Measurements from ENCODE around the gene MED16. TPM values are rescaled to one million over a fixed set of nuclear protein-coding genes. Genes with fewer than 3 reads are reported as not detected.

The MED16 gene
- total and polyA plus RNA-seq, 8 donors: 23.0 to 147 (median 35.5) TPM

- H3K9me3 ChIP-seq: no peaks in the 10 kb centered on the region
- no peak for TF ChIP-seq CTCF (IDR thresholded peaks at IDR 0.05)
- H3K36me3 ChIP-seq: peaks cover 0 to 14% (median 4%) of the 10 kb centered on the region in 3 donors
- DNase-seq (no peak), ATAC-seq (no peak), FAIRE-seq (no peak)
- peaks cover 0 to 3% (median 0%) of the 10 kb centered on the region in 3 donors for H3K4me1 ChIP-seq
- no peak overlapping the region for H3K4me3 ChIP-seq
- intact Hi-C loops (cut with DNase I): loop anchor here in 2 of 3 donors (5.0 to 10.0 kb wide), 3 partner anchors 40 to 117 kb away; partner anchors contain the start of genes KISS1R (in 1 of the 2) and WDR18 (in 1 of the 2)
- no peaks in the 10 kb centered on the region for H3K27me3 ChIP-seq
- WGBS, 2 donors: 85 to 88% methylated on average over 16 of the region's 16 CpGs
- no peak overlapping the region for H3K27ac ChIP-seq
Measured at GRCh38 chr19:867301-867793, 25.6 kb downstream of the MED16 start.

GRCh38 chr19:866769-867300 is 26.2 kb downstream of the MED16 start:
- 89 to 93% methylated on average over 25 to 38 of the region's 38 CpGs for WGBS, 2 donors
- ATAC-seq (no peak), FAIRE-seq (no peak), DNase-seq (peak in 1 of 6 donors; percentile 79)
- TF ChIP-seq CTCF (IDR thresholded peaks at IDR 0.05): no peak
- Histone ChIP-seq H3K9me3 (no peaks in the 10 kb centered on the region), H3K4me1 (peaks cover 0 to 3% (median 0%) of the 10 kb centered on the region in 3 donors), H3K27ac (no peak overlapping the region), H3K36me3 (peaks cover 0 to 14% (median 4%) of the 10 kb centered on the region in 3 donors), H3K4me3 (no peak overlapping the region), H3K27me3 (no peaks in the 10 kb centered on the region)
- intact Hi-C loops (cut with DNase I): loop anchor here in 2 of 3 donors (5.0 to 10.0 kb wide), 3 partner anchors 40 to 118 kb away; partner anchors contain the start of genes KISS1R (in 1 of the 2) and WDR18 (in 1 of the 2)

- no peak overlapping the region for H3K27ac ChIP-seq
Measured at GRCh38 chr19:863315-863620, 29.7 kb downstream of the MED16 start.

GRCh38 chr19:862581-863314 is 30.2 kb downstream of the MED16 start:
- no peak for FAIRE-seq
- intact Hi-C loops (cut with DNase I): loop anchor here in 1 of 3 donors (5.0 to 10.0 kb wide), 2 partner anchors 90 to 122 kb away; partner anchors contain the start of gene WDR18
- H3K36me3 ChIP-seq: peaks cover 0 to under 1% (median 0%) of the 10 kb centered on the region in 3 donors
- H3K4me1 ChIP-seq: peaks cover 0 to 3% (median 0%) of the 10 kb centered on the region in 3 donors
- no peaks in the 10 kb centered on the region for H3K9me3 ChIP-seq
- H3K27ac ChIP-seq: no peak overlapping the region
- no peak overlapping the region for H3K4me3 ChIP-seq
- H3K27me3 ChIP-seq: no peaks in the 10 kb centered on the region
- no peak for TF ChIP-seq CTCF (IDR thresholded peaks at IDR 0.05)
- peak in 5 of 6 donors; percentile 61 to 88 (median 73) for DNase-seq
- WGBS, 2 donors: 14 to 19% methylated on average over 44 to 48 of the region's 48 CpGs
- peak; percentile 26 to 54 (median 42) for ATAC-seq

More at GRCh38 chr19:863315-863620, 29.7 kb downstream of the MED16 start:
- peaks cover 0 to 6% (median 1%) of the 10 kb centered on the region in 3 donors for H3K36me3 ChIP-seq
- H3K27me3 ChIP-seq: no peaks in the 10 kb centered on the region
- FAIRE-seq (no peak), ATAC-seq (no peak), DNase-seq (no peak)
- intact Hi-C loops (cut with DNase I): loop anchor here in 1 of 3 donors (5.0 to 10.0 kb wide), 2 partner anchors 91 to 122 kb away; partner anchors contain the start of gene WDR18
- TF ChIP-seq CTCF (IDR thresholded peaks at IDR 0.05): no peak
- peaks cover 0 to 3% (median 0%) of the 10 kb centered on the region in 3 donors for H3K4me1 ChIP-seq
- H3K9me3 ChIP-seq: no peaks in the 10 kb centered on the region
- 67 to 77% methylated on average over 7 of the region's 7 CpGs for WGBS, 2 donors
- no peak overlapping the region for H3K4me3 ChIP-seq

Measured in pancreas (tissue), 10 donors.